PFSK-1 (cell line): ENCODE measurements around the gene PLA2G4E.

Source experiments
- POLR2AphosphoS5 ChIP-seq: IDR thresholded peaks from 2 replicates; pipeline ENCODE4 v1.6.1; 2012; ENCODE audit warnings: low read depth, mild to moderate bottlenecking, control low read depth, low read length, moderate library complexity
- SIN3A ChIP-seq: IDR thresholded peaks from 2 replicates; pipeline ENCODE4 v1.6.1; 2012; ENCODE audit warnings: mild to moderate bottlenecking, low read length, moderate library complexity, borderline replicate concordance; ENCODE audit not compliant: insufficient read depth
- TAF1 ChIP-seq: IDR thresholded peaks from 2 replicates; pipeline ENCODE4 v1.6.1; 2012; ENCODE audit warnings: low read length, control low read depth, borderline replicate concordance; ENCODE audit not compliant: insufficient read depth

- TF ChIP-seq POLR2AphosphoS5 (no peak), SIN3A (no peak), TAF1 (no peak)
Measured at GRCh38 chr15:41987925-41988275, 32.9 kb downstream of the PLA2G4E start.
